SK-N-SH (cell line): ENCODE measurements around the gene AGPAT3. TPM values are rescaled to one million over a fixed set of nuclear protein-coding genes. Genes with fewer than 3 reads are reported as not detected.

Source experiments
- CTCF ChIA-PET: fragments of 300-600, 350-600 bp; formaldehyde crosslinking; extraction: SDS; loops from one replicate; lab custom pipeline; 2021; lab: Yijun Ruan, JAX
- POLR2A ChIA-PET: fragments of 350-600 bp; sonication (Branson Sonifier 250); formaldehyde crosslinking; extraction: SDS; loops from one replicate; lab custom pipeline; 2020; ENCODE audit warnings: antibody characterized with exemption, inconsistent platforms; lab: Yijun Ruan, JAX
- DNase-seq: peaks from one replicate; pipeline ENCODE4 v3.0.0; 2012
- H2AFZ ChIP-seq: fragments of 200-600 bp; sonication (generic); 2 replicates; pipeline ENCODE4 v1.8.1; 2016; ENCODE audit warnings: antibody characterized with exemption, mild to moderate bottlenecking, low read depth
- H3F3A ChIP-seq: fragments of 200-600 bp; sonication (generic); replicated peaks from 2 replicates; pipeline ENCODE3; 2016; ENCODE audit warnings: antibody characterized with exemption, mild to moderate bottlenecking; ENCODE audit not compliant: insufficient read depth
- H3K27ac ChIP-seq, 2 experiments: fragments of 200-500 bp in 1 of 2; fragments of 200-600 bp in 1 of 2; sonication (Bioruptor generic) in 1 of 2; sonication (generic), shearing (Covaris generic) in 1 of 2; 2 replicates each; pipeline versions ENCODE4 v1.5.1 to v1.6.1; 2014 to 2016; ENCODE audit warnings: low read depth in 2 of 2, inconsistent platforms in 1 of 2, low read length in 1 of 2, mild to moderate bottlenecking in 1 of 2, mixed read lengths in 1 of 2
- H3K27me3 ChIP-seq: fragments of 200-600 bp; sonication (generic), shearing (Covaris generic); 2 replicates; pipeline ENCODE4 v1.6.1; 2016; ENCODE audit warnings: mixed run types; ENCODE audit not compliant: insufficient read depth
- H3K36me3 ChIP-seq, 2 experiments: fragments of 200-500 bp in 1 of 2; fragments of 200-600 bp in 1 of 2; sonication (Bioruptor generic) in 1 of 2; sonication (generic) in 1 of 2; replicated peaks in 1 of 2; 2 replicates each; pipeline versions ENCODE3 to v1.5.1; 2014 to 2016; ENCODE audit warnings: low read length in 1 of 2, mild to moderate bottlenecking in 1 of 2; ENCODE audit not compliant: insufficient read depth in 2 of 2, control insufficient read depth in 1 of 2
- H3K4me1 ChIP-seq, 2 experiments: fragments of 200-500 bp in 1 of 2; fragments of 200-600 bp in 1 of 2; sonication (Bioruptor generic) in 1 of 2; sonication (generic), shearing (Covaris generic) in 1 of 2; 2 replicates each; pipeline versions ENCODE4 v1.5.1 to v1.6.1; 2014 to 2016; ENCODE audit warnings: low read depth in 1 of 2, low read length in 1 of 2, mixed run types in 1 of 2; ENCODE audit not compliant: insufficient read depth in 2 of 2, control insufficient read depth in 1 of 2
- H3K4me2 ChIP-seq: fragments of 200-600 bp; sonication (generic), shearing (Covaris generic); 2 replicates; pipeline ENCODE4 v1.6.1; 2017; ENCODE audit warnings: mixed run types
- H3K4me3 ChIP-seq, 2 experiments: fragments of 200-500 bp in 1 of 2; fragments of 200-600 bp in 1 of 2; sonication (Bioruptor generic) in 1 of 2; sonication (generic), shearing (Covaris generic) in 1 of 2; 2 replicates each; pipeline versions ENCODE4 v1.5.1 to v1.8.1; 2014 to 2016; ENCODE audit warnings: low read depth in 2 of 2, inconsistent platforms in 1 of 2, low read length in 1 of 2, mild to moderate bottlenecking in 1 of 2, mixed read lengths in 1 of 2, moderate library complexity in 1 of 2
- H3K79me2 ChIP-seq: fragments of 200-600 bp; sonication (generic); 2 replicates; pipeline ENCODE4 v1.8.1; 2017; ENCODE audit warnings: mild to moderate bottlenecking; ENCODE audit not compliant: insufficient read depth
- H3K9ac ChIP-seq: fragments of 200-600 bp; sonication (generic); 2 replicates; pipeline ENCODE4 v1.6.1; 2017; ENCODE audit warnings: mixed run types
- H3K9me2 ChIP-seq: fragments of 200-600 bp; sonication (generic); 2 replicates; pipeline ENCODE4 v1.6.1; 2017; ENCODE audit warnings: mixed run types
- H3K9me3 ChIP-seq: fragments of 200-600 bp; sonication (generic); 2 replicates; pipeline ENCODE4 v1.6.1; 2017; ENCODE audit warnings: mixed run types, mild to moderate bottlenecking, moderate library complexity
- H4K20me1 ChIP-seq: fragments of 200-600 bp; sonication (generic); 2 replicates; pipeline ENCODE4 v1.6.1; 2017; ENCODE audit warnings: mild to moderate bottlenecking, mixed run types; ENCODE audit not compliant: insufficient read depth
- CHD2 ChIP-seq: fragments of 150-350 bp; IDR thresholded peaks from 2 replicates; pipeline ENCODE4 v1.6.1; 2018; ENCODE audit warnings: low read length; ENCODE audit not compliant: partially characterized antibody
- FOXM1 ChIP-seq: IDR thresholded peaks from 2 replicates; pipeline ENCODE4 v1.4.0; 2012; ENCODE audit warnings: low read depth, mild to moderate bottlenecking
- MEF2A ChIP-seq: IDR thresholded peaks from 2 replicates; pipeline ENCODE4 v1.4.0; 2012; ENCODE audit warnings: low read depth, borderline replicate concordance
- NFIC ChIP-seq: IDR thresholded peaks from 2 replicates; pipeline ENCODE4 v1.4.0; 2012; ENCODE audit warnings: borderline replicate concordance
- NRF1 ChIP-seq: IDR thresholded peaks from 2 replicates; pipeline ENCODE4 v1.6.1; 2012; ENCODE audit warnings: low read depth, mild to moderate bottlenecking, low read length
- PBX3 ChIP-seq: IDR thresholded peaks from 2 replicates; pipeline ENCODE4; 2012
- RCOR1 ChIP-seq: fragments of 150-350 bp; IDR thresholded peaks from 2 replicates; pipeline ENCODE4 v1.6.1; 2017; ENCODE audit warnings: antibody characterized with exemption, low read length
- RFX5 ChIP-seq: IDR thresholded peaks from 2 replicates; pipeline ENCODE4 v1.6.1; 2012; ENCODE audit warnings: mild to moderate bottlenecking, improper control_type of control experiment, low read length
- SMC3 ChIP-seq: IDR thresholded peaks from 2 replicates; pipeline ENCODE4 v1.6.1; 2012; ENCODE audit warnings: low read depth, low read length, improper control_type of control experiment
- TCF12 ChIP-seq: IDR thresholded peaks from 2 replicates; pipeline ENCODE4 v1.4.0; 2012
- TEAD4 ChIP-seq: IDR thresholded peaks from 2 replicates; pipeline ENCODE4 v1.4.0; 2012; ENCODE audit warnings: mild to moderate bottlenecking, borderline replicate concordance; ENCODE audit not compliant: insufficient read depth
- USF1 ChIP-seq: IDR thresholded peaks from 2 replicates; pipeline ENCODE4 v1.4.0; 2012; ENCODE audit warnings: low read depth, borderline replicate concordance
- YY1 ChIP-seq: IDR thresholded peaks from 2 replicates; pipeline ENCODE4 v1.4.0; 2012; ENCODE audit warnings: low read depth, mild to moderate bottlenecking
- ZBTB33 ChIP-seq: IDR thresholded peaks from 2 replicates; pipeline ENCODE4 v1.4.0; 2012; ENCODE audit warnings: low read depth, borderline replicate concordance
- WGBS: methylation state at CpG from one replicate; pipeline ENCODE4 v1.1.6; 2017; ENCODE audit warnings: low lambda C conversion rate; 5-methylcytosine and 5-hydroxymethylcytosine counted together
- polyA plus RNA-seq, 3 experiments: library from polyadenylated mRNA; depleted of rRNA; stranded (reverse); fragments of >200 nt; gene quantifications; 2 replicates each; pipeline ENCODE4 v1.2.3, GENCODE V29; 2012
- TF ChIP-seq, protein P1 (sequence below): IDR thresholded peaks from 2 replicates; pipeline ENCODE4 v1.4.0; 2012; ENCODE audit warnings: low read depth

The AGPAT3 gene
- polyA plus RNA-seq, 1 of the 3 experiments (the other 2 are of a cell fraction) = 35.3 TPM

GRCh38 chr21:44005071-44005470 is 140.0 kb downstream of the AGPAT3 start:
- Histone ChIP-seq H2AFZ (no peak overlapping the region), H3F3A (peaks cover 26% of the 10 kb centered on the region), H3K79me2 (no peaks in the 10 kb centered on the region), H3K9ac (no peak overlapping the region), H3K9me3 (no peaks in the 10 kb centered on the region), H3K9me2 (no peaks in the 10 kb centered on the region)
- 96% methylated on average over 13 of the region's 13 CpGs for WGBS
- no peak for DNase-seq
- no peak for TF ChIP-seq SMC3
- TF ChIP-seq, all 33 proteins: peak for 0
- Histone ChIP-seq H4K20me1 (no peaks in the 10 kb centered on the region), H3K4me3 (no peak overlapping the region), H3K27ac (peak overlapping the region in 1 of 2 experiments; percentile 91; a peak in 1 of 4 replicates), H3K36me3 (no peaks in the 10 kb centered on the region), H3K4me2 (no peak overlapping the region), H3K27me3 (no peaks in the 10 kb centered on the region), H3K4me1 (peaks cover 2 to 10% of the 10 kb centered on the region in 2 experiments; a peak in 3 of 4 replicates)
- ChIA-PET CTCF (interaction anchor here (0.7 to 3.0 kb wide), 2 partner anchors 29 to 194 kb away, joined by 3 to 11 read pairs; no protein-coding TSS in a partner anchor), POLR2A (no interaction called here)

GRCh38 chr21:44005593-44005992 is 140.6 kb downstream of the AGPAT3 start:
- POLR2A ChIA-PET = interaction anchor here (0.6 kb wide), 1 partner anchor 72 kb away, joined by 3 read pairs; no protein-coding TSS in a partner anchor

More at GRCh38 chr21:44005593-44005992, 140.6 kb downstream of the AGPAT3 start:
- H3K36me3 ChIP-seq = no peaks in the 10 kb centered on the region
- WGBS = 94% methylated on average over 9 of the region's 9 CpGs
- peak overlapping the region; percentile 66 for H3K9ac ChIP-seq
- no peak for DNase-seq
- peak overlapping the region; percentile 93 for H2AFZ ChIP-seq
- no peaks in the 10 kb centered on the region for H4K20me1 ChIP-seq
- H3K79me2 ChIP-seq = no peaks in the 10 kb centered on the region
- CTCF ChIA-PET = no interaction called here
- H3K27ac ChIP-seq = peak overlapping the region; percentile 4 to 91; a peak in 3 of 4 replicates
- H3K4me3 ChIP-seq = no peak overlapping the region
- peak overlapping the region; percentile 71; the same call in 1 of the 2 replicates for H3K4me2 ChIP-seq
- no peaks in the 10 kb centered on the region for H3K9me2 ChIP-seq
- H3K9me3 ChIP-seq = no peaks in the 10 kb centered on the region
- H3K4me1 ChIP-seq = peaks cover 2 to 10% of the 10 kb centered on the region in 2 experiments; a peak in 3 of 4 replicates
- no peaks in the 10 kb centered on the region for H3K27me3 ChIP-seq
- TF ChIP-seq, protein P1, sequence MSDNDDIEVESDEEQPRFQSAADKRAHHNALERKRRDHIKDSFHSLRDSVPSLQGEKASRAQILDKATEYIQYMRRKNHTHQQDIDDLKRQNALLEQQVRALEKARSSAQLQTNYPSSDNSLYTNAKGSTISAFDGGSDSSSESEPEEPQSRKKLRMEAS = no peak
- no peak for TF ChIP-seq FOXM1
- TF ChIP-seq NFIC = no peak
- no peak for TF ChIP-seq ZBTB33
- no peak for TF ChIP-seq PBX3
- TF ChIP-seq TEAD4 = no peak
- no peak for TF ChIP-seq RFX5
- no peak for TF ChIP-seq YY1
- TF ChIP-seq NRF1 = no peak
- no peak for TF ChIP-seq CHD2
- TF ChIP-seq MEF2A = no peak
- TF ChIP-seq RCOR1 = no peak
- no peak for TF ChIP-seq TCF12
- no peak for TF ChIP-seq USF1
- TF ChIP-seq, all 33 proteins: peak for 0
- H3F3A ChIP-seq = peaks cover 26% of the 10 kb centered on the region
